Activated T-helper 2 cell treated with anti-CD3 and anti-CD28 coated beads, Interferon-gamma antibody, Interleukin-2, Interleukin-4, amounts not matched to agents 10 μg/mL and 5 μg/mL and 100 μg/mL, durations not matched to agents 14 hours and 24 hours and 36 hours (primary cell): ENCODE measurements around the gene MCTP2. TPM values are rescaled to one million over a fixed set of nuclear protein-coding genes. Genes with fewer than 3 reads are reported as not detected.

Source experiments
- DNase-seq: peaks from one replicate; pipeline ENCODE4 v3.0.0; 2021; ENCODE audit warnings: low spot score
- H3K27ac Mint-ChIP-seq: one replicate; pipeline ENCODE4 v1.8.0; 2021; ENCODE audit warnings: mixed read lengths
- H3K27me3 Mint-ChIP-seq: one replicate; pipeline ENCODE4 v1.8.0; 2021; ENCODE audit warnings: low read depth, mixed read lengths
- H3K36me3 Mint-ChIP-seq: one replicate; pipeline ENCODE4 v1.8.0; 2021; ENCODE audit warnings: low read depth, mixed read lengths
- H3K4me1 Mint-ChIP-seq: one replicate; pipeline ENCODE4 v1.8.0; 2021; ENCODE audit warnings: low read depth, mixed read lengths
- H3K4me3 Mint-ChIP-seq: one replicate; pipeline ENCODE4 v1.8.0; 2021; ENCODE audit warnings: low read depth, mild to moderate bottlenecking, moderate library complexity, mixed read lengths
- H3K9me3 Mint-ChIP-seq: one replicate; pipeline ENCODE4 v1.8.0; 2021; ENCODE audit warnings: mixed read lengths
- intact Hi-C: fragments of 100-400 bp; cut with micrococcal nuclease; formaldehyde crosslinking; loops from one replicate; pipeline ENCODE4 v1.15.1; 2023
- total RNA-seq: library from RNA; stranded (reverse); gene quantifications from 2 replicates; pipeline ENCODE4 v1.2.3, GENCODE V29; 2022

The MCTP2 gene
- total RNA-seq, 1 donor from 2014 or later: 91.5 TPM

- Mint-ChIP-seq H3K27me3 (no peaks in the 10 kb centered on the region), H3K4me1 (no peaks in the 10 kb centered on the region), H3K4me3 (no peak overlapping the region), H3K27ac (no peak overlapping the region), H3K9me3 (no peaks in the 10 kb centered on the region), H3K36me3 (peaks cover 70% of the 10 kb centered on the region)
- intact Hi-C loops: no loop called here
- DNase-seq: no peak
These were observed 173.4 kb downstream of the MCTP2 start for GRCh38 chr15:94404733-94405283.

DNA sequence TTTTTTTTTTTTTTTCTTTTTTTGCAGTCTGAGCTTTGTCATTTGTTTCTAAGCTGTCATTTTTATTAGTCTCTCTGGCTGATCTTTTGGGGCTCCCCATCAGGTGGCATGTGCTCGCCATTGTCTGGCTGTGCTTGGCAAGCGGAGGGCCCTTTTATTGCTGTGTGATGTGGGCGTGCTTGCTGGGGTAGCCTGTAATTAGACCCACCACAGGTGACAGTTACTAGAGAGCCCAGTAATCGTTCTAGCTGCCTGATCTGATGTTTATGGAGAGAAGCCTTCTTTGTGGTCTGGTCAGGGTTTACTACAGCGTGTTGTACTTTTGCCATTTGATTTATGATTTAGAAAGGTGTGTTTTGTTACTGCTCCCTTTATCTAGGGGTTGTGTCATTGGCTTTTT is 179.9 kb downstream of the MCTP2 start:
- intact Hi-C loops: loop anchor here (10.0 kb wide), 1 partner anchor 164 kb away; no protein-coding TSS in a partner anchor
- no peaks in the 10 kb centered on the region for H3K9me3 Mint-ChIP-seq
- no peak for DNase-seq

GRCh38 chr15:94411846-94412245 is 180.5 kb downstream of the MCTP2 start:
- Mint-ChIP-seq H3K9me3 (no peaks in the 10 kb centered on the region), H3K27ac (no peak overlapping the region), H3K27me3 (no peaks in the 10 kb centered on the region), H3K36me3 (peaks cover 41% of the 10 kb centered on the region), H3K4me3 (no peak overlapping the region), H3K4me1 (no peaks in the 10 kb centered on the region)
- intact Hi-C loops: loop anchor here (10.0 kb wide), 1 partner anchor 163 kb away; no protein-coding TSS in a partner anchor
- DNase-seq: no peak

More for the DNA sequence above, 179.9 kb downstream of the MCTP2 start:
- Mint-ChIP-seq H3K27me3 (no peaks in the 10 kb centered on the region), H3K4me1 (no peaks in the 10 kb centered on the region), H3K27ac (no peak overlapping the region), H3K4me3 (no peak overlapping the region), H3K36me3 (peaks cover 39% of the 10 kb centered on the region)

DNA sequence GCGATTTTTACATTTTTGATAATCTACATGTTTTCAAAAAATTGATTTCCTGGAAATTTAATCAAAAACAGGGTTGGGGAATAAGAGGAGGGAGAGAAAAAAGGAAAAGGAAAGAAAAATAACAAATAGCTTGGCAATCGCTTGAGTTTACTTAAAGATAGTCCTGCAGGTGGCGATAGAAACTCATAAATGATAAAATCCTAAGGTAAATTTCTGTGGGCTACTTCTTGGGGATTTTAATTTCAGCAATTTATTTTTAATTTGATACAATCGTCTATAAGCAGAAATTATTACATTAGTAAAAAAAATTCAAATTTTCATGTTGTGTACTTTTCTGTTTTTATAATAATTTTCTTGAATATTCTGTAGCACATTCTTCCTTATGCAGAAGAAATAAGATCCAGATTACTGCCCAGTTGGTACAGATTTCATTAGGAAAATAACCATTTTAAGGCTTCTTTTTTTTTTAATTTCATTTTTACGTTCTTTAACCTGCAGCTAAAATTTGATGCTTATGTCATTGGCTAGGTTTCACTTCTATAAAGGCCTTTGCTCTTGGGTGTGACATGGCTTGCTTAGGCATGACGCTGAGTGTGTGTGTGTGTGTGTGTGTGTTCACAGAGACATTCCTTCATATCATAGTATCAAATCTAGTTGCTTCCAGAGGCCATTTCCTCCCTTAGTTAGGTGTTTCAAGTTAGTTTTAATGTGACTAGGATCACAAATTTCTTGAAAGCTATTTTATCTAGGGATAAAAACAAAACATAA is 181.8 kb downstream of the MCTP2 start:
- no peak overlapping the region for H3K27ac Mint-ChIP-seq
- intact Hi-C loops: loop anchor here (10.0 kb wide), 1 partner anchor 162 kb away; no protein-coding TSS in a partner anchor

DNA sequence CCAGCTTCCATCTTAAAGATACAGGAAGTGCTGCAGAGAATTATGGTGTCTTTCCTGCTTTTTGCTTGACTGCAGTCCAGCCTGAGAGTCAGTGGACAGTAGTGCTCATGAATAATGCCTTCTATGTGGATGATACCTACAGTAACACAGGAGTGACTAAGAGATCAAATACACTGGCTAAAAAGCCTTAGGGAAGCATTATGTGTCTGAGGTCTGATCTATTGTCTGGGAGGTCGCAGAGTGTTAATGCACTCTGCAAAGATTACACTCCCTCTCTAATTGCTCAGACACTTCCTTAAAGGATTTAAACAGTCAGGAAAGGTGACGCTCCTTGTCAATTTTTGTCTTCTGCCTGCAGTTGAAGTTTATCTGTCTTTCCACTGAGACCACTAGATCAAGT is 183.6 kb downstream of the MCTP2 start:
- H3K27me3 Mint-ChIP-seq: no peaks in the 10 kb centered on the region
- intact Hi-C loops: loop anchor here (10.0 kb wide), 1 partner anchor 160 kb away; no protein-coding TSS in a partner anchor

More for the DNA sequence above, 181.8 kb downstream of the MCTP2 start:
- DNase-seq: no peak
- no peak overlapping the region for H3K4me3 Mint-ChIP-seq
- no peaks in the 10 kb centered on the region for H3K4me1 Mint-ChIP-seq
- no peaks in the 10 kb centered on the region for H3K27me3 Mint-ChIP-seq
- no peaks in the 10 kb centered on the region for H3K9me3 Mint-ChIP-seq
- peaks cover 39% of the 10 kb centered on the region for H3K36me3 Mint-ChIP-seq

GRCh38 chr15:94416267-94416666 is 184.9 kb downstream of the MCTP2 start:
- Mint-ChIP-seq H3K4me3 (no peak overlapping the region), H3K27me3 (no peaks in the 10 kb centered on the region), H3K27ac (no peak overlapping the region), H3K36me3 (peaks cover 34% of the 10 kb centered on the region), H3K9me3 (no peaks in the 10 kb centered on the region), H3K4me1 (no peaks in the 10 kb centered on the region)
- DNase-seq: no peak
- intact Hi-C loops: loop anchor here (10.0 kb wide), 1 partner anchor 159 kb away; no protein-coding TSS in a partner anchor

More for the DNA sequence above, 183.6 kb downstream of the MCTP2 start:
- no peak for DNase-seq
- Mint-ChIP-seq H3K4me3 (no peak overlapping the region), H3K27ac (no peak overlapping the region), H3K9me3 (no peaks in the 10 kb centered on the region), H3K36me3 (peaks cover 31% of the 10 kb centered on the region), H3K4me1 (no peaks in the 10 kb centered on the region)

DNA sequence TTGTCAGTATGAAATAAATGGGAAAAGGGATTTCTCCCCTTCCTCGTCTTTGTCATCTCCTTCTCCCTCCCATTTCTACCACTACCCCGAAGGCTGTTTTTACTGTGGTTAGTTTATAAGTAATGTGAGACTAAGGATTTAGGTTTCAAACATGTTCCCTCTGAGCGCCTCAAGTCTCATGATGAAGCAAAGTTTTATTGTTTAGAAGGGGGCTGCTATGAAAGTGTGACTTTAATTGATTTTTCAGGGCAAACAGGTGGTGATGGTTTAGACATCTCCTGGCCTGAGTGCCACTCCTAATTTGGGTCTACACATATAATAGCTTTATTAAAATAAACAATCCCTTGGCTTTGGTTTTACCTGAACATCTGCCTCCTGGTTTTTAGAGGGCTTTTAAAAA is 185.5 kb downstream of the MCTP2 start:
- Mint-ChIP-seq H3K4me1 (no peaks in the 10 kb centered on the region), H3K27ac (no peak overlapping the region), H3K9me3 (no peaks in the 10 kb centered on the region), H3K27me3 (no peaks in the 10 kb centered on the region), H3K36me3 (peaks cover 37% of the 10 kb centered on the region), H3K4me3 (no peak overlapping the region)
- intact Hi-C loops: loop anchor here (10.0 kb wide), 1 partner anchor 158 kb away; no protein-coding TSS in a partner anchor
- DNase-seq: no peak

GRCh38 chr15:94417501-94418293 is 186.3 kb downstream of the MCTP2 start:
- Mint-ChIP-seq H3K27ac (no peak overlapping the region), H3K36me3 (peaks cover 42% of the 10 kb centered on the region)
- intact Hi-C loops: loop anchor here (10.0 kb wide), 1 partner anchor 157 kb away; no protein-coding TSS in a partner anchor

GRCh38 chr15:94421706-94422105 is 190.3 kb downstream of the MCTP2 start:
- intact Hi-C loops: no loop called here
- Mint-ChIP-seq H3K36me3 (peaks cover 52% of the 10 kb centered on the region), H3K27me3 (no peaks in the 10 kb centered on the region), H3K9me3 (peaks cover under 1% of the 10 kb centered on the region), H3K27ac (no peak overlapping the region), H3K4me1 (no peaks in the 10 kb centered on the region), H3K4me3 (no peak overlapping the region)
- no peak for DNase-seq

More at GRCh38 chr15:94417501-94418293, 186.3 kb downstream of the MCTP2 start:
- no peak for DNase-seq
- Mint-ChIP-seq H3K4me1 (no peaks in the 10 kb centered on the region), H3K27me3 (no peaks in the 10 kb centered on the region), H3K9me3 (no peaks in the 10 kb centered on the region), H3K4me3 (no peak overlapping the region)

- H3K27me3 Mint-ChIP-seq: no peaks in the 10 kb centered on the region
- peaks cover under 1% of the 10 kb centered on the region for H3K9me3 Mint-ChIP-seq
- intact Hi-C loops: no loop called here
These were observed 200.9 kb downstream of the MCTP2 start for GRCh38 chr15:94432279-94432678.

GRCh38 chr15:94439158-94439557 is 207.8 kb downstream of the MCTP2 start:
- no peak for DNase-seq
- Mint-ChIP-seq H3K27me3 (no peaks in the 10 kb centered on the region), H3K4me3 (no peak overlapping the region), H3K36me3 (peaks cover 25% of the 10 kb centered on the region), H3K9me3 (no peaks in the 10 kb centered on the region), H3K27ac (no peak overlapping the region), H3K4me1 (no peaks in the 10 kb centered on the region)
- intact Hi-C loops: no loop called here

More at GRCh38 chr15:94432279-94432678, 200.9 kb downstream of the MCTP2 start:
- Mint-ChIP-seq H3K27ac (no peak overlapping the region), H3K36me3 (peaks cover 19% of the 10 kb centered on the region), H3K4me1 (peaks cover 6% of the 10 kb centered on the region), H3K4me3 (no peak overlapping the region)
- DNase-seq: no peak

DNA sequence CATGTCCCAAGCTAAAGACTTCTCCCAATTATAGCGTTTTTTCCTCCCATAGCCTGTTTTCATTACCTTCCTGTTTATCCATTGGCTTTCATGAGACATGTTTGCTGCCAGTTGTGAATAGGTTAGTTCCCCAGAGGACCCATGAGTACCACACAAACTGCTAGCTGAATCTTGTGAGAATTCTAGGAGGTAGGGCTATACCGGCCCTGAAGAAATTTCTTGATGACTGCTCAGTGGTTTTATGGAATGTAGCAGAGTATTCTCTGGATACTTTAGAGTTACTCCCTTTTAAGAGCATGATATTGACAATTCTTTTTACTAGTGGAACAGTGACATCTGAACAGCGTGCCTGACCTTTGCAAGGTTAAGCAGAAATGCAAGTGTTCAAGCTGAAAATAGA is 210.4 kb downstream of the MCTP2 start:
- intact Hi-C loops: no loop called here
- Mint-ChIP-seq H3K36me3 (peaks cover 45% of the 10 kb centered on the region), H3K9me3 (no peaks in the 10 kb centered on the region), H3K4me1 (no peaks in the 10 kb centered on the region), H3K4me3 (no peak overlapping the region), H3K27ac (no peak overlapping the region), H3K27me3 (no peaks in the 10 kb centered on the region)
- DNase-seq: no peak
